ENCODE data around the gene CCDC110. TPM values are rescaled to one million over a fixed set of nuclear protein-coding genes. Genes with fewer than 3 reads are reported as not detected.

The CCDC110 gene
- total and polyA plus RNA-seq, 12 donors: 0.50 to 2.7 (median 1.5) TPM; not detected in 1

DNA sequence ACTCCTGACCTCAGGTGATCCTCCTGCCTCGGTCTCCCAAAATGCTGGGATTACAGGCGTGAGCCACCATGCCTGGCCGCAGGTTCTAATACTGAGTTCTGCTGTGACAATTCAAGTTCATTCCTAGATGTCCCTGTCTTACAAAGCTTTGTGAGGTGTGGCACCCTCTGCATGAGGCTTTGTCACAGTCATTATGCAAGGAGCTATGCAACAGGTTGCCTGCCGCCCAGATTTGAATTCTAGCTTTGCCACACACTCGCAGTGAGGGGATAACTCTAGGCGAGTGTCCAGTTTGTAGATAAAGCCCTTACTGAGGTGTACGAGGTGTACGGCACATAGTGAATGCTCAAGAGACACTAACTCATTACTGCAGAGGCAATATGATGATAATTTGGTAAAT is 3.5 kb downstream of the CCDC110 start:
- Histone ChIP-seq H3K4me3 (no peak overlapping the region), H3K9me3 (replicated peaks in 1 of 3) (no peaks in the 10 kb centered on the region), H3K27ac (no peak overlapping the region), H3K36me3 (replicated peaks in 1 of 2) (no peaks in the 10 kb centered on the region), H3K4me1 (replicated peaks in 1 of 2) (peaks cover 0 to 4% of the 10 kb centered on the region in 2 donors), H3K27me3 (no peaks in the 10 kb centered on the region)
- TF ChIP-seq POLR2A (IDR thresholded peaks at IDR 0.05): no peak
- TF ChIP-seq, protein P1, sequence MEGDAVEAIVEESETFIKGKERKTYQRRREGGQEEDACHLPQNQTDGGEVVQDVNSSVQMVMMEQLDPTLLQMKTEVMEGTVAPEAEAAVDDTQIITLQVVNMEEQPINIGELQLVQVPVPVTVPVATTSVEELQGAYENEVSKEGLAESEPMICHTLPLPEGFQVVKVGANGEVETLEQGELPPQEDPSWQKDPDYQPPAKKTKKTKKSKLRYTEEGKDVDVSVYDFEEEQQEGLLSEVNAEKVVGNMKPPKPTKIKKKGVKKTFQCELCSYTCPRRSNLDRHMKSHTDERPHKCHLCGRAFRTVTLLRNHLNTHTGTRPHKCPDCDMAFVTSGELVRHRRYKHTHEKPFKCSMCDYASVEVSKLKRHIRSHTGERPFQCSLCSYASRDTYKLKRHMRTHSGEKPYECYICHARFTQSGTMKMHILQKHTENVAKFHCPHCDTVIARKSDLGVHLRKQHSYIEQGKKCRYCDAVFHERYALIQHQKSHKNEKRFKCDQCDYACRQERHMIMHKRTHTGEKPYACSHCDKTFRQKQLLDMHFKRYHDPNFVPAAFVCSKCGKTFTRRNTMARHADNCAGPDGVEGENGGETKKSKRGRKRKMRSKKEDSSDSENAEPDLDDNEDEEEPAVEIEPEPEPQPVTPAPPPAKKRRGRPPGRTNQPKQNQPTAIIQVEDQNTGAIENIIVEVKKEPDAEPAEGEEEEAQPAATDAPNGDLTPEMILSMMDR (IDR thresholded peaks at IDR 0.05): no peak
- intact Hi-C loops (cut with DNase I): loop anchor here in 1 of 2 donors (5.0 kb wide), 1 partner anchor 36 kb away; no protein-coding TSS in a partner anchor
- 88 to 95% (median 92%) methylated on average over 7 to 8 of the region's 8 CpGs for WGBS, 4 donors
- no peak for DNase-seq

DNA sequence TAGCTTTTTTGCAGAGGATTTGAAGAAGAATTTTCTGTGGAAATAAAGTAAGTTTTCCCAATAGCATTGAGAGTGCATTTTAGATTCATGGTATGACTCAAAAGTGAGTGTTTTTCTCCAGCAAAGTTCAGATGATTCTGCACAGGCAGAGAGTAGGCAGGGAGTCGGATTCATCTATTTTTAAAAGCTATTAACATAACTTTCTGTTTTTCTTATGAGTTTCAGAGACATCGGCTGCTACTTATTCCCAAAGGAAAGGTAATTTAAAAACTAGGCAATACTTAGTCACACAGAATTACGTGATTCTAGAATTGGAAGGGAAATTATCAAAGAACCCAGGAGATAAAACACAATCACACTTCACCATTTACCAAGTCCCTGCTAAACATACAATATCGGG is 4.4 kb downstream of the CCDC110 start:
- TF ChIP-seq, protein P1 (IDR thresholded peaks at IDR 0.05): no peak
- TF ChIP-seq POLR2A (IDR thresholded peaks at IDR 0.05): no peak
- no peak for DNase-seq
- no peaks in the 10 kb centered on the region for H3K9me3 ChIP-seq (replicated peaks in 1 of 3)
- no peaks in the 10 kb centered on the region for H3K36me3 ChIP-seq (replicated peaks in 1 of 2)
- no peak overlapping the region for H3K4me3 ChIP-seq
- 67 to 79% (median 68%) methylated on average over 4 of the region's 4 CpGs for WGBS, 4 donors
- no peak overlapping the region for H3K27ac ChIP-seq
- intact Hi-C loops (cut with DNase I): loop anchor here in 1 of 2 donors (5.0 kb wide), 1 partner anchor 35 kb away; no protein-coding TSS in a partner anchor
- no peaks in the 10 kb centered on the region for H3K27me3 ChIP-seq
- H3K4me1 ChIP-seq (replicated peaks in 1 of 2): peaks cover 0 to 4% of the 10 kb centered on the region in 2 donors

DNA sequence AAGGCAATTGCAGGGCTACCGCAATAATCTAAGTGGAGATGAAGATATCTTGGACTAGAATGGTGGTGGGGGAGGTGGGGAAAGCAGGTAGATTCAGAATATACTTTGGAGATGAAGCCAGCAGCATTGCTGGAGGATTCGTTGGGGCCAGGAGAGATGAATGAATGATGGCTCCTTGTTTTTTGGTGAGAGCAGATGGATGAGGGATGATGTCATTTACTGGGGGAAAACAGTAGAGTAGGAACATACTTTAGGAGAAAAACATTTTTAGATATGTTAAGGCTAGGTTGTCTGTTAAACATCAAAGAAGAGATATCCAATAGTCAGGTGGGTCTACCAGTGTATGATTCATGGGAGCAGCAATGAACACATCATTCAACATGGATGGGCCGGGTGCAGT is 5.8 kb downstream of the CCDC110 start:
- H3K4me1 ChIP-seq (replicated peaks in 1 of 2): peaks cover 0 to 3% of the 10 kb centered on the region in 2 donors
- no peak for DNase-seq
- intact Hi-C loops (cut with DNase I): loop anchor here in 1 of 2 donors (5.0 kb wide), 1 partner anchor 33 kb away; no protein-coding TSS in a partner anchor
- 87 to 97% (median 91%) methylated on average over 3 of the region's 3 CpGs for WGBS, 4 donors
- H3K27me3 ChIP-seq: no peaks in the 10 kb centered on the region
- H3K36me3 ChIP-seq (replicated peaks in 1 of 2): no peaks in the 10 kb centered on the region
- TF ChIP-seq, protein P1 (IDR thresholded peaks at IDR 0.05): no peak
- TF ChIP-seq POLR2A (IDR thresholded peaks at IDR 0.05): no peak
- H3K4me3 ChIP-seq: no peak overlapping the region
- H3K27ac ChIP-seq: no peak overlapping the region
- no peaks in the 10 kb centered on the region for H3K9me3 ChIP-seq (replicated peaks in 1 of 3)

DNA sequence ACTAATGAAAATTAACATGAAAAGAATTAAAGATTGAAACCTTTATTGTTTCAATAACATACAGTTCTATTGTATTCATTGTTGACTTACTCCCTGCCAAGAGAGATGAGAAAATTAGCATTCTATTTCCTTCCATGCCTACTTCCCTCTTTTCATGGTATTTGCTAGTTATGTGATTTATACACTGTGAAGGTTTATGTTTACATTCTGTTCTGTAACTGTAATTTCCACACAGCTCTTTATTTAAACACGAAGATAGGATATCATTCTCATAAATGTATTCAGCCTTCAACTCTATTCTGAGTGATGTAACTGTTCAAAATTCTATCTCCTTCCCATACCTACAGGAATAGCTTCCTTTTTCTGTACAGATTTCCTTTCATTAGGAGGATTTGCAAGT is 6.6 kb downstream of the CCDC110 start:
- no peak overlapping the region for H3K27ac ChIP-seq
- H3K9me3 ChIP-seq (replicated peaks in 1 of 3): no peaks in the 10 kb centered on the region
- H3K4me3 ChIP-seq: no peak overlapping the region
- no peaks in the 10 kb centered on the region for H3K36me3 ChIP-seq (replicated peaks in 1 of 2)
- no peaks in the 10 kb centered on the region for H3K4me1 ChIP-seq (replicated peaks in 1 of 2)
- WGBS, 4 donors: 46 to 56% (median 51%) methylated on average over 1 of the region's 1 CpG
- intact Hi-C loops (cut with DNase I): loop anchor here in 1 of 2 donors (5.0 kb wide), 2 partner anchors 33 to 93 kb away; no protein-coding TSS in a partner anchor
- TF ChIP-seq POLR2A (IDR thresholded peaks at IDR 0.05): no peak
- TF ChIP-seq, protein P1 (IDR thresholded peaks at IDR 0.05): no peak
- no peak for DNase-seq
- no peaks in the 10 kb centered on the region for H3K27me3 ChIP-seq

Data from adrenal gland (tissue), 12 donors.